H1 (cell line): ENCODE results near the gene LRIG2. TPM values are rescaled to one million over a fixed set of nuclear protein-coding genes. Genes with fewer than 3 reads are reported as not detected.

Experiments
- CTCF ChIA-PET: fragments of 300-600 bp; sonication (Branson Sonifier 250); formaldehyde crosslinking; loops from one replicate; lab custom pipeline; 2021; ENCODE audit not compliant: partially characterized antibody; lab: Charles Lee
- POLR2A ChIA-PET: fragments of 300-600 bp; sonication (Branson Sonifier 250); formaldehyde crosslinking; loops from one replicate; lab custom pipeline; 2021; ENCODE audit warnings: inconsistent platforms; ENCODE audit not compliant: partially characterized antibody; lab: Charles Lee
- DNase-seq, 2 experiments: peaks; one replicate each; pipeline versions ENCODE4 v3.0.0 to v3.0.0-alpha.2; 2010 to 2022; ENCODE audit warnings: low spot score in 2 of 2, low read depth in 1 of 2, mixed read lengths in 1 of 2
- FAIRE-seq: peaks from 2 replicates; lab custom pipeline; 2011; peaks lifted over from hg19 to GRCh38; lab: Jason Lieb, UNC
- H2AFZ ChIP-seq: 2 replicates; pipeline ENCODE4 v1.8.1; 2012; ENCODE audit warnings: low read length, inconsistent platforms
- H2AK5ac ChIP-seq: 2 replicates; pipeline ENCODE4 v1.6.1; 2013; ENCODE audit warnings: low read depth, low read length
- H2BK120ac ChIP-seq: replicated peaks from 2 replicates; pipeline ENCODE3; 2013; ENCODE audit warnings: low read depth, low read length, inconsistent platforms
- H2BK12ac ChIP-seq: 2 replicates; pipeline ENCODE4 v1.6.1; 2013; ENCODE audit warnings: low read depth, low read length
- H2BK15ac ChIP-seq: 2 replicates; pipeline ENCODE4 v1.6.1; 2013; ENCODE audit warnings: low read length
- H2BK20ac ChIP-seq: 2 replicates; pipeline ENCODE4 v1.6.1; 2013; ENCODE audit warnings: low read length
- H2BK5ac ChIP-seq: 2 replicates; pipeline ENCODE4 v1.6.1; 2013; ENCODE audit warnings: low read depth, low read length
- H3K14ac ChIP-seq: 2 replicates; pipeline ENCODE4 v1.6.1; 2013; ENCODE audit warnings: inconsistent platforms; ENCODE audit not compliant: insufficient read length
- H3K18ac ChIP-seq: 2 replicates; pipeline ENCODE4 v1.6.1; 2013; ENCODE audit warnings: low read length; ENCODE audit errors: extremely low read depth
- H3K23ac ChIP-seq: 2 replicates; pipeline ENCODE4 v1.6.1; 2013; ENCODE audit warnings: inconsistent platforms; ENCODE audit not compliant: insufficient read length
- H3K23me2 ChIP-seq: 2 replicates; pipeline ENCODE4 v1.6.1; 2013; ENCODE audit warnings: low read depth, low read length
- H3K27ac ChIP-seq: 2 replicates; pipeline ENCODE4 v1.6.1; 2011; ENCODE audit warnings: low read depth, low read length, inconsistent platforms
- H3K27me3 ChIP-seq, 4 experiments: replicated peaks in 1 of 4; 1 replicate in 1 of 4; 2 replicates in 3 of 4; pipeline versions ENCODE4 v1.6.1 to v1.8.1; 2011 to 2013; ENCODE audit warnings: low read length in 3 of 4, mild to moderate bottlenecking in 3 of 4, inconsistent platforms in 2 of 4, mixed read lengths in 2 of 4, moderate library complexity in 1 of 4; ENCODE audit not compliant: control insufficient read depth in 3 of 4, insufficient read depth in 3 of 4; ENCODE audit errors: extremely low read depth in 1 of 4
- H3K36me3 ChIP-seq, 4 experiments: 2 replicates each; pipeline versions ENCODE4 v1.6.1 to v1.8.1; 2011 to 2013; ENCODE audit warnings: mild to moderate bottlenecking in 4 of 4, low read length in 3 of 4, moderate library complexity in 2 of 4, control low read depth in 1 of 4, inconsistent platforms in 1 of 4; ENCODE audit not compliant: insufficient read depth in 4 of 4, control insufficient read depth in 2 of 4
- H3K4ac ChIP-seq: replicated peaks from 2 replicates; pipeline ENCODE3; 2013; ENCODE audit warnings: low read length, low read depth, mixed read lengths, inconsistent platforms; ENCODE audit not compliant: insufficient read length
- H3K4me1 ChIP-seq, 4 experiments: replicated peaks in 1 of 4; 1 replicate in 1 of 4; 2 replicates in 3 of 4; pipeline versions ENCODE4 v1.6.1 to v1.8.1; 2011 to 2013; ENCODE audit warnings: low read length in 3 of 4, inconsistent platforms in 2 of 4, mixed read lengths in 1 of 4; ENCODE audit not compliant: insufficient read depth in 4 of 4, control insufficient read depth in 3 of 4
- H3K4me2 ChIP-seq, 2 experiments: 2 replicates each; pipeline versions ENCODE4 v1.6.1 to v1.8.1; 2011 to 2013; ENCODE audit warnings: low read depth in 2 of 2, low read length in 2 of 2, control low read depth in 1 of 2, inconsistent platforms in 1 of 2, mild to moderate bottlenecking in 1 of 2; ENCODE audit not compliant: insufficient read depth in 1 of 2
- H3K4me3 ChIP-seq, 4 experiments: fragments of 200-600, 300-600 bp in 1 of 4; sonication (generic), shearing (Covaris generic), sonication (Bioruptor Twin) in 1 of 4; 2 replicates each; pipeline versions ENCODE4 v1.5.1 to v1.8.1; 2011 to 2016; ENCODE audit warnings: low read length in 4 of 4, low read depth in 3 of 4, control low read depth in 2 of 4, inconsistent platforms in 2 of 4, mild to moderate bottlenecking in 2 of 4, mixed read lengths in 1 of 4, moderate library complexity in 1 of 4; ENCODE audit not compliant: insufficient read depth in 2 of 4; ENCODE audit errors: extremely low read depth in 1 of 4
- H3K56ac ChIP-seq: replicated peaks from 2 replicates; pipeline ENCODE3; 2013; ENCODE audit warnings: low read depth, mild to moderate bottlenecking, mixed read lengths, low read length, inconsistent platforms; ENCODE audit not compliant: insufficient read length
- H3K79me1 ChIP-seq: 2 replicates; pipeline ENCODE4 v1.6.1; 2013; ENCODE audit warnings: low read depth, low read length, control low read depth
- H3K79me2 ChIP-seq, 2 experiments: 2 replicates each; pipeline versions ENCODE4 v1.6.1 to v1.8.1; 2012 to 2013; ENCODE audit warnings: low read length in 2 of 2, mild to moderate bottlenecking in 2 of 2, inconsistent platforms in 1 of 2; ENCODE audit not compliant: insufficient read depth in 2 of 2, control insufficient read depth in 1 of 2
- H3K9ac ChIP-seq, 4 experiments: replicated peaks in 1 of 4; 1 replicate in 1 of 4; 2 replicates in 3 of 4; pipeline versions ENCODE4 v1.6.1 to v1.8.1; 2011 to 2013; ENCODE audit warnings: low read depth in 3 of 4, low read length in 3 of 4, control low read depth in 2 of 4, mild to moderate bottlenecking in 2 of 4, moderate library complexity in 2 of 4, inconsistent platforms in 1 of 4; ENCODE audit errors: extremely low read depth in 1 of 4
- H3K9me3 ChIP-seq, 2 experiments: 2 replicates each; pipeline versions ENCODE4 v1.6.1 to v1.8.1; 2012 to 2013; ENCODE audit warnings: mild to moderate bottlenecking in 2 of 2, moderate library complexity in 2 of 2, control low read depth in 1 of 2, inconsistent platforms in 1 of 2, low read depth in 1 of 2, low read length in 1 of 2, mixed read lengths in 1 of 2; ENCODE audit not compliant: insufficient read depth in 2 of 2
- H4K20me1 ChIP-seq, 2 experiments: replicated peaks in 1 of 2; 2 replicates each; pipeline versions ENCODE3 to v1.8.1; 2011 to 2013; ENCODE audit warnings: inconsistent platforms in 2 of 2, low read length in 2 of 2, mild to moderate bottlenecking in 1 of 2; ENCODE audit not compliant: insufficient read depth in 2 of 2, control insufficient read depth in 1 of 2
- H4K5ac ChIP-seq: 2 replicates; pipeline ENCODE4 v1.6.1; 2013; ENCODE audit warnings: low read length, low read depth, mixed read lengths, inconsistent platforms; ENCODE audit not compliant: insufficient read length
- H4K8ac ChIP-seq: 2 replicates; pipeline ENCODE4 v1.8.0; 2013; ENCODE audit warnings: mild to moderate bottlenecking, moderate library complexity, low read length, inconsistent platforms; ENCODE audit not compliant: insufficient read depth; ENCODE audit errors: extremely low read depth
- H4K91ac ChIP-seq: replicated peaks from 2 replicates; pipeline ENCODE3; 2013; ENCODE audit warnings: low read length, mixed read lengths, inconsistent platforms; ENCODE audit not compliant: insufficient read length
- CEBPB ChIP-seq: IDR thresholded peaks from 2 replicates; pipeline ENCODE4 v1.6.1; 2012; ENCODE audit warnings: low read depth, low read length
- GTF2F1 ChIP-seq: IDR thresholded peaks from 2 replicates; pipeline ENCODE4 v1.6.1; 2012; ENCODE audit warnings: low read depth, low read length, improper control_type of control experiment, borderline replicate concordance
- MAFK ChIP-seq: IDR thresholded peaks from 2 replicates; pipeline ENCODE4 v1.6.1; 2012; ENCODE audit warnings: low read depth, mild to moderate bottlenecking, improper control_type of control experiment, low read length
- NANOG ChIP-seq: IDR thresholded peaks from 2 replicates; pipeline ENCODE4 v1.6.1; 2011; ENCODE audit warnings: low read length, low read depth, mild to moderate bottlenecking, inconsistent platforms; ENCODE audit not compliant: insufficient read depth, poor library complexity, severe bottlenecking
- NRF1 ChIP-seq: IDR thresholded peaks from 2 replicates; pipeline ENCODE4 v1.6.1; 2011; ENCODE audit warnings: mild to moderate bottlenecking, low read depth, low read length, improper control_type of control experiment
- TCF12 ChIP-seq: IDR thresholded peaks from 2 replicates; pipeline ENCODE4 v1.6.1; 2011; ENCODE audit warnings: low read depth, mild to moderate bottlenecking, low read length
- TEAD4 ChIP-seq: IDR thresholded peaks from 2 replicates; pipeline ENCODE4 v1.6.1; 2012; ENCODE audit warnings: low read depth, low read length, inconsistent platforms, mixed read lengths
- WGBS, 2 experiments: shearing (Covaris generic) in 1 of 2; methylation state at CpG; one replicate each; pipeline versions ENCODE4 v1.1.6 to v1.1.7; 2013 to 2015; ENCODE audit warnings: low lambda C conversion rate in 2 of 2, mixed read lengths in 2 of 2, inconsistent platforms in 1 of 2, low coverage in 1 of 2, missing lambda C conversion rate in 1 of 2; ENCODE audit not compliant: insufficient replicate concordance in 2 of 2, insufficient coverage in 1 of 2, insufficient read length in 1 of 2; ENCODE audit errors: extremely low coverage in 1 of 2, missing lambda C conversion rate in 1 of 2; 5-methylcytosine and 5-hydroxymethylcytosine counted together
- polyA plus RNA-seq, 7 experiments: library from polyadenylated mRNA; depleted of rRNA in 3 of 7; stranded (reverse) in 5 of 7; unstranded in 2 of 7; fragments of >200 nt in 5 of 7; fragments of 200-250 nt in 2 of 7; gene quantifications; 1 replicate in 5 of 7; 2 replicates in 1 of 7; 4 replicates in 1 of 7; pipeline versions ENCODE4 v1.2.1 to v1.2.3, GENCODE V29; 2011 to 2013; ENCODE audit warnings: missing spikeins in 2 of 7, mixed read lengths in 2 of 7
- total RNA-seq: library from RNA; stranded (reverse); fragmentation: NEBNext Ultra II Directional; extraction: Animal tissue kit (Norgen Biotek cat#: 25700); gene quantifications from 2 replicates; pipeline ENCODE4 v1.2.1, GENCODE V29; 2021
- TF ChIP-seq, protein P1 (sequence below): IDR thresholded peaks from 2 replicates; pipeline ENCODE4 v1.6.1; 2012; ENCODE audit warnings: inconsistent platforms
- TF ChIP-seq, protein P2 (sequence below): IDR thresholded peaks from 2 replicates; pipeline ENCODE4 v1.6.1; 2012; ENCODE audit warnings: inconsistent platforms

LRIG2 gene
- total and polyA plus RNA-seq, 2 of the 8 experiments (the other 6 are each of a cell fraction or from before 2014, with no cell fraction given), result 16.2 to 20.9 TPM

DNA sequence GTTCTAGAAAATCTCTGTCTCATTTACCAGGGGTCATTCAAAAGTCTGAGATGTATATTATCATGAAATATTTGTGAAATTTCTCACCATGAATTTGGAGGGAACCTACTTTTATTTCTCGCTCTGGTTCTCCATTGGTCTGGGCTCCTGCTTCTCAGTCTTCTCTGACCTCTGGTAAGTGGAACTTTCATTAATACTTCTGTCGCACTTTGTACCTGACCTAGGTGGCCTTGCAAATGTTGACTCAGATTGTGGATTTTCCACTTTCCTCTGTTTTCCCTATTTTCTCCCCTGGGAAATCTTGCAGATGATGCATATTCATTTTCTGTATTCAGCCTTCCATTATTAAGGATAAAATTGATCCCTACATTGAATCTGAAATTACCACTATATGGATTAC, 53.2 kb downstream of the LRIG2 start:
- H3K79me2 ChIP-seq, result no peaks in the 10 kb centered on the region
- 98% methylated on average over 2 of the region's 2 CpGs; no CpG with 5 or more reads in 1 of the 2 experiments for WGBS, 2 experiments
- H3K27ac ChIP-seq, result no peak overlapping the region
- H2BK120ac ChIP-seq, result no peak overlapping the region
- H4K20me1 ChIP-seq, result peaks cover 2 to 3% of the 10 kb centered on the region in 2 experiments
- H3K14ac ChIP-seq, result no peak overlapping the region
- H3K4me3 ChIP-seq, result no peak overlapping the region
- DNase-seq, result no peak
- peaks cover 8 to 57% (median 37%) of the 10 kb centered on the region in 4 experiments; a peak in 7 of 8 replicates for H3K36me3 ChIP-seq
- no peaks in the 10 kb centered on the region for H3K23me2 ChIP-seq
- H2AK5ac ChIP-seq, result no peak overlapping the region
- POLR2A ChIA-PET, result no interaction called here
- CTCF ChIA-PET, result no interaction called here
- no peak overlapping the region for H3K9ac ChIP-seq
- H4K8ac ChIP-seq, result no peak overlapping the region
- H2BK5ac ChIP-seq, result no peak overlapping the region
- no peak overlapping the region for H2BK15ac ChIP-seq
- H3K4me1 ChIP-seq, result no peaks in the 10 kb centered on the region; a peak in 1 of 7 replicates
- no peak overlapping the region for H3K4me2 ChIP-seq
- H3K18ac ChIP-seq, result no peak overlapping the region
- H4K91ac ChIP-seq, result no peak overlapping the region
- no peaks in the 10 kb centered on the region for H3K27me3 ChIP-seq
- H2BK12ac ChIP-seq, result no peak overlapping the region
- no peak overlapping the region for H3K4ac ChIP-seq
- H2BK20ac ChIP-seq, result no peak overlapping the region
- H4K5ac ChIP-seq, result no peak overlapping the region
- H3K9me3 ChIP-seq, result no peaks in the 10 kb centered on the region
- H3K79me1 ChIP-seq, result no peaks in the 10 kb centered on the region
- H3K56ac ChIP-seq, result no peak overlapping the region
- FAIRE-seq, result no peak
- H3K23ac ChIP-seq, result no peak overlapping the region
- no peak overlapping the region for H2AFZ ChIP-seq
- TF ChIP-seq NANOG (no peak), CEBPB (no peak), TEAD4 (no peak), NRF1 (no peak), MAFK (no peak), TCF12 (no peak), GTF2F1 (no peak)
- TF ChIP-seq, protein P1, sequence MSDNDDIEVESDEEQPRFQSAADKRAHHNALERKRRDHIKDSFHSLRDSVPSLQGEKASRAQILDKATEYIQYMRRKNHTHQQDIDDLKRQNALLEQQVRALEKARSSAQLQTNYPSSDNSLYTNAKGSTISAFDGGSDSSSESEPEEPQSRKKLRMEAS, result no peak
- TF ChIP-seq, protein P2, sequence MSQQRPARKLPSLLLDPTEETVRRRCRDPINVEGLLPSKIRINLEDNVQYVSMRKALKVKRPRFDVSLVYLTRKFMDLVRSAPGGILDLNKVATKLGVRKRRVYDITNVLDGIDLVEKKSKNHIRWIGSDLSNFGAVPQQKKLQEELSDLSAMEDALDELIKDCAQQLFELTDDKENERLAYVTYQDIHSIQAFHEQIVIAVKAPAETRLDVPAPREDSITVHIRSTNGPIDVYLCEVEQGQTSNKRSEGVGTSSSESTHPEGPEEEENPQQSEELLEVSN, result no peak
